Erythroblast (primary cell): ENCODE data around the gene NME7.

Experiments
- GATA1 ChIP-seq: IDR thresholded peaks from 2 replicates; pipeline ENCODE4 v1.6.1; 2011; ENCODE audit warnings: low read depth, mild to moderate bottlenecking, control low read depth, low read length, moderate library complexity
- POLR2A ChIP-seq: IDR thresholded peaks from 2 replicates; pipeline ENCODE4 v1.6.1; 2011; ENCODE audit warnings: mild to moderate bottlenecking, low read length

DNA sequence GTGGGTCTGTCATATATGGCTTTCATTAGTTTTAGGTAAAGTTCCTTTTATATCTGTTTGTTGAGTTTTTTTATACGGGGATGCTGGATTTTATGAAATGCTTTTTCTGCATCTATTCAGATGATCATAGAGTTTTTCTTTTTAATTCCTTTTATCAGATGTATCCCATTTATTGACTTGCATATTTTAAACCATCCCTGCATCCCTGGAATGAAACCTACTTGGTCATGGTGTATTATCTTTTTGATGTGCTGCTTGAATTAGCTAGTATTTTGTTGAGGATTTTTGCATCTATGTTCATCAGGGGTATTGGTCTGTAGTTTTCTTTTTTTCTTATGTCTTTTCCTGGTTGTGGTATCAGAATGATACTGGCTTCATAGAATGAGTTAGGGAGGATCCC, 118.0 kb downstream of the NME7 start:
- TF ChIP-seq POLR2A: no peak
- no peak for TF ChIP-seq GATA1
